EH (cell line): ENCODE measurements around the gene FRMD1.

ENCODE experiments used
- DNase-seq: peaks from one replicate; pipeline ENCODE4 v3.0.0-alpha.2; 2015; ENCODE audit warnings: low read depth

The FRMD1 gene

DNA sequence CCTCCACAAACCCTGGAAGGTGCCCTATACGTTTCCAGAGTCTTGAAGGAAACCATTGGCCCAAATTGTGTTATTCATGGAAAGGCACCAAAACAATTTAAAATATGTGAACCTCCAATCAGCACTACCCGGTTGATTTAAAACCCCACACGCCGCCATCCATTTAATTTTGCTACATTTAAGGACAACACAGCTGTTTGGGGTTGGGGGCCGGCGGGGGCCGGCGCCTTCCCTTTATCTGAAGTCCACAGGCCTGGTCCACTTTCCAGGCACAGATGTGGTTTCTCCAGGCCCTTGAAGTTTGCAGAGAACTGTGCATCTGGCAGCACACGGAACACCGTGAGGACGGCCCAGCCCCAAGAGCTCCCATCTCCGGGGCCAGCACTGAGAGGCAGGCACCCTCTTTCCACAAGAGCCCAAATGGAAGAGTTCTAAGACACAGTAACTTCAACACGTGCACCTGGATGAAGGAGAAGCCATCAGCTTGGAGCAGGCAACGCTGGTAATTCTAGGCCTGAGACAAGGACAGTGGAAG, 16.8 kb upstream of the FRMD1 start:
- no peak for DNase-seq

DNA sequence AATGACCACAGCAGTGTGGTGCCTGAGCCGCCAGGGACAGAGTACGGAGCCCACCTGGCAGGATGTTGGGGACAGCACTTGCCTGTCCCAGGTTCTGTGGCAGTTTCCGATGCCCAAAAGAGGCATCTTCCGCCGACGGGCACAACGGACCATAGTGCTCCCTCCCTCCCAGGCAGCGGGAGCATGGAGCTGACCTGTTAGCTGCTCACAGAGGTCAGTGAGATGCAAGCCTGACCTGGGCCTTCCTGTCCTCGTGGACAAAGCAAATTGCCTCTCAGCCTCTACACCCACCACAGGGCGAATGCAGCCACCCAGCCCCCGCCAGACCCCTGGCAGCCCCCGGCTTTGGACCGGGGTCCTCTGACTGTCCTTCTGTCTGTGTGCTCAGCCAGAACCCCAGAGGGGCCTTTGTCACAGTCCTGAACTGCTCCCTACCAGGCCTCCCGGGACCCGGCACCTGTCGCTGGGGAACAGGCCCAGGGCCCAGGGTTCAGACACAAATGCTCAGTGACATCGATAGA, 16.2 kb upstream of the FRMD1 start:
- DNase-seq = no peak

DNA sequence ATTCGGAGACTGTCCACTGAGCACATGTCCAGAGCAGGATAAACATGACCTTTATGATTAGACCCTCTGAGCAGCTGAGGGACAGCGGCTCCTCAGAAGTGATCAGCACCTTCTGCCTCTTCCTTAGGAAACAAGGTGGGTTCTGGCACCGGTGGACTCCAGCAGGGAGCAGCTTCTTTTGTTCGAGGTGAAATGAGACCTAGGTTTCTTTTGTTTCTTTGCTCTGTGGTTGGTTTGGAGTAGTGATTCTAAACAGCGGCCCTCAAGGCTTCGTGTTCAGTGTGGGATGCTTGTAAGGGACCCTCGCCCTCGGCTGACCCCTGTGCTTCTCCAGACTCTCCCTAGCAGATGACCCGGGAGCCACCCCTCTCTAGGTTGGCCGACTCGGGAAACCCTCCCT, 14.6 kb upstream of the FRMD1 start:
- DNase-seq = no peak

DNA sequence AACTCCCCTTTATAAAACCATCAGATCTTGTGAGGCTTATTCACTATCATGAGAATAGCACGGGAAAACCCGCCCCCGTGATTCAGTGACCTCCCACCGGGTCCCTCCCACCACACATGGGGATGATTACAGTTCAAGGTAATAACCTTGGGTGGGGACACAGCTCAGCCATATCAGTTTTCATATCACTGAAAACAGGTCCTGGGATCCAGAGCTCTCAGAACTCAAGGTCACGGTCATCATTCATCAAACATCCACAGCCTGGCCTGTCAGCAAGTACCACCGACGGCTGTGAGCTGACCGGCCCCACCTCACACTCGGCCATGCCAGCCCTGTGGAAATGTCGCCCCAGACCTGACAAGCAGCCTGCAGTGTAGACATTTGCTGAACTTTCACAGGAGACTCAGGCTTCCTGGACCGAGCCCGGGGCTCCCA, 14.1 kb upstream of the FRMD1 start:
- no peak for DNase-seq

DNA sequence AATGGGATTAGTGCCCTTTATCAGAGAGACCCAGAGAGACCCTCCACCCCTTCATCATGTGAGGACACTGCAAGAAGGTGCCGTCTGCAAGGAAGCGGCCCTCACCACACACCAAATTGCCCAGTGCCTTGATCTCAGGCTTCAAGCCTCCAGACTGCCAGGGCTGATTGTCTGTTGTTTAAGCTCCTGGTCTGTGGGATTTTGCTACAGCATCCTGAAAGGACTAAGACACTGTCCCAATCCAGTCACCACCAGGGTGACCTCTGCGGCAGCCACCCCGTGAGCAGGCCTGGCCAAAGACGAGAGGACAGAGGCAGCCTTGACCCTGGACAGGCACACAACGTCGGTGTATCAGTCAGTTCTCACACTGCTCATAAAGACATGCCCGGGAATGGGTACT, 13.5 kb upstream of the FRMD1 start:
- DNase-seq = no peak

DNA sequence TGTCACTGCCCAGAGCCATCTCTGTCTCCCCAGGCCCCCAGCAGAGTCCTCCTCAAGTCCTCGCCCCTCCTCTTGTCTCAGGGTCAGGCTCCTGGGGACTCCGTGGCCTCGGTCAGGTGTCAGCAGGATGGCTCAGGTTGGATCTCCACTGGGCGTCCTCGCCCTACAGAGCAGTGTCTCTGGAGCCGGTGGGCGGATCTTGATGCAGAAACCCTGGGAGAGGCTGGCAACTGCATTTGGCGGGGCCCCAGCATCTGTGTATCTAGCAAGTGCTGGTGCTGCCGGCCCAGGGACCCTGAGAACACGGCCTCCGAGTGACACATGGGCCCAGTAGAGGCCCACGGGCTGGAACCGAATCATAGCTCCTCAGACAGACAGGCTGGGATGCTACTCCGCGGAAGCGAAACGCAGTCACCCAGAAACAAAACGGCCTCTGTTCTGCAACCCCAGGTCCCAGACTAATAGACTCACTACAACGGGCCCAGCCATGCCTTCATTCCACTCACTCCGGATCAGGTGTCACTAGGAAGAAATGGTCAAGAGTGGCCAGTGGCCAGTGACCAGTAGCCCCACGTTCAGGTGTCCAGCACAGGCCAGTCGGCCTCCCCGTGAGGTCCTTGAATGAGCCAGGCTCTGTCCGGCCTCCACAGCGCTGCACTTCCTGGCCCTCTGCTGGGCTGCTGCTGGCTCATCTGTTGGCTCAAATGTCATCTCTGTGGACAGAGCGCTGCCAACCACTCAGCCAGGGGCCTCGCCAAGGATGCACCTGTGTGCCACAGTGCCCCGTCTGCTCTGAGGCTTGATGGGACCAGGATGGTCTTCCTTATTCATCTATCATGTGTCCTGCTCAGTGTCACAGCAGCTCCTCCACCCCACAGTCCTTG, 12.6 kb upstream of the FRMD1 start:
- DNase-seq = no peak

DNA sequence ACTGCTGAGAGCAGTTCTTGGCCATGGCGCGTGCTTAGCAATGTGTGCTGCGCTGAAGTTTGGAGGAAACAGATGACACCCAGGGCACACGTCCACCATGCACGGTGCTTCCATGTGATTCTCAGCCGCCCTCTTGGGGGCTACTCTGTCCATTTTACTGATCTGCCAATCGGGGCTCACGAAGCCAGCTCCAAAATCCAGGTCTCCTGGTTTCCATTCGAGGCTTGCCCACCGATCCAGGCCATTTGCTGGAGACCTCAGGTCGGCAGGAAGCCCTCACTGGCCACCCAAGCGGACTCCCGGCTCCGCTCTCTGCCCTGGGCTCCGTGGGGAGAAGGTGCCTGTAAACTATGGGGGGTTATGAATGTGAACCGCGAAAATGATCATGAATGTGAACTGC, 11.7 kb upstream of the FRMD1 start:
- DNase-seq = no peak

DNA sequence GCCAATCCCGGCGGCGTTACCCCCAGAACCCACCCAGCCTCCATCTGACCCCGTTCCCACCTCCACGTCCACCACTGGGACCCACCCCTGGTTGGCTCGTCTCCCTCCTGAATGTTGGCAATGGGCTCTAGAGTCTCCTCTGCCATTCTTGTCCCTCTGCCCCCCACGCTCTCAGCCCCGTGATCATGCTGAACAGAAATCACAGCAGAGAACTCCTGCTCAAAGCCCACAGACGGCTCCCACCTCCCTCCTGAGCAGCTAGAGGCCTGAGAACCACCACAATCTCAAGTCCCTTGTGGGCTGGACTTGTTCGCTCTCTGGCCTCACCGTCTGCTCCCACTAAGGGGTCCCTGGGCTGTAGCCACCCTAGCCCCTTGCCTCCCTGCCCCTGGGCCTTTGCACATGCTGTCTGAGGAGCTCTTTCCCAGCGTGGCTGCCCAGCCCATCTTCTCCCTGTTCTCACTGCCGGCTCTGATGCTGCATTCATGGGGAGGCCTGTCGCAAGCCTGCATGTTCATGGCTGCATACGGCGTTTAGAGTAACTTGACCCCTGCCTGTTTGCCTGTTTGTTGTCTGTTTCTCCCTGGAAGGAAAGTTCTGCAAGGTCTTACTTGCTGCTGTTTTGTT, 11.2 kb upstream of the FRMD1 start:
- no peak for DNase-seq

DNA sequence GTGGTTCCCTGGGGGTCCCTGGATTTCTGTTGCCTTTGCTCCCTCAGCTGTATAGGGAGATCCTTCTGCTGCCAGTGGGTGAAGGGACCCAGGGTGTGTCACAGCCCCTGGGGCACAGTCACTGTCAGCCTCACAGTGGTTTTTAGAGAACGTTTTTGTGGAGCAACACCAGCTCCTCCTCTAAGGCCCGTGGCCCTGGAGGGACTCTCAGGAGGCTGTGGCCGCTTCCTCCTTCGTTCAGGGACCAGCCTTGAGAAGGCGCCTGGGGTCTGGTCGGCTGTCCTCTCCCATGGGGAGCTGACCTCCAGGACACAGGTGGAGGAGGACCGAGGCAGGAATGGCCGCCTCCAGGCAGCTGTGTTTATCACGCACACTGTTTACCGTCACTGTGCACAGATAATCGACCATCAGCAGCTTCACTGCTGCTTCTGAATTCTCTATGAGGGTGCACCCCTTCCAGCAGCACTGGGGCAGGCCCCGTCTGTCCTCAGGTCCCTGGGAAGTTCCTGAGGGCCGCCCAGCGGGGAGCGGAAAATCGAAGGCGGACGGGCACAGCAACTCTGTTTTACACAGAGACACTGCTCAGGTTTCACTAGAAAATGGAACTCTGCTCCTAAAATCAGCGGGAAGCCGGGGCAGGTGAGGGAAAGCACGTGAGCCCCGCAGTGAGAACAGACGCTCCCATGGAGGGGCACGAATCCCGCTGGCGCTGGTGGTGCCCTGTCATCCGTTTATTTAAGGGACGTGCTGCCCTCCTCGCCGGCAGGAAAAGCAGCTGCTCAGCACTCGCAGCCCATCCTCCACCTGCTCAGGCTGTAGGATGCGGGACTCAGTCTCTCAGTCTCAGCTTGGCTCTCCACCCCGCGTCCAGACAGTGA, 10.4 kb upstream of the FRMD1 start:
- DNase-seq = no peak

DNA sequence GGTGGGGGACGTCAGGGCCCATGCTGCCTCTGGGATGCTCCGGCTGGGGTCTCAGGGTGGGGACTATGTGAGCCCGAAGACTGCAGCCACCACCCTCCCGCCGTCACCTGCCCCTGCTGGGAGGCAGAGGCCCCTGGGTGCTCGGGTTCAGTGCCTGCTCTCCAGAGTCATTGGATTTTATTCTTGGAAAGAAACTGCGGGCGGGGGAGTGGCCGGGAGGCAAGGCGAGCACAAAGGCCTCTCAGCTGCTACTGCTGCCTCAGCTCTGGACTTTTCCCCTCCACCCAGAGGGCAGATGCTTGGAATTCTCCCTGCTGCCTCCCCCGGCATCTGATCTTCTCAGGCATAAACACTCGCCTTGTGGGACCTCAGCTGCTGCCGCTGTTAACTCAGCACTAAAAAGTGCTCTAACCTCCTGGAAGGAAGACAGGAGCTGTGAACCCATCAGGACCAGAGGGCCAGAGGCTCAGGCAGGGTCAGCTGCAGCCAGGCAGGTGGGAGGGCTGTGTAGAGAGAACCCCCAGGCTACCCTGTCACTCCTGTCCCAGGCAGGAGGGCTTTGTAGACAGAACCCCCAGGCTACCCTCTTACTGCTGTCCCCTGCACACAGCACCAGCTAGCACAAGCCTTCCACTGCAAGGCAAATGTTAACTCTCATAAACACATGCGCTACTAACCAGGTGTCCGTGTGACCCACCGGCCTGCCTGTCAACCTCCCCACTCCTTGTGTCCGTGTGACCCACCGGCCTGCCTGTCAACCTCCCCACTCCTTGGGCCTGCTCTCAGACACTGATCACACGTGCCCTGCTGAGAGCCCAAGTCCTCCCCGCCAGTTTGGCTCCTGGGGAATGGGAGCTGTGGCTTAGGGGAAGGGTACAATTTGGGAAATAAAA, 9.4 kb upstream of the FRMD1 start:
- peak; percentile 50 for DNase-seq

DNA sequence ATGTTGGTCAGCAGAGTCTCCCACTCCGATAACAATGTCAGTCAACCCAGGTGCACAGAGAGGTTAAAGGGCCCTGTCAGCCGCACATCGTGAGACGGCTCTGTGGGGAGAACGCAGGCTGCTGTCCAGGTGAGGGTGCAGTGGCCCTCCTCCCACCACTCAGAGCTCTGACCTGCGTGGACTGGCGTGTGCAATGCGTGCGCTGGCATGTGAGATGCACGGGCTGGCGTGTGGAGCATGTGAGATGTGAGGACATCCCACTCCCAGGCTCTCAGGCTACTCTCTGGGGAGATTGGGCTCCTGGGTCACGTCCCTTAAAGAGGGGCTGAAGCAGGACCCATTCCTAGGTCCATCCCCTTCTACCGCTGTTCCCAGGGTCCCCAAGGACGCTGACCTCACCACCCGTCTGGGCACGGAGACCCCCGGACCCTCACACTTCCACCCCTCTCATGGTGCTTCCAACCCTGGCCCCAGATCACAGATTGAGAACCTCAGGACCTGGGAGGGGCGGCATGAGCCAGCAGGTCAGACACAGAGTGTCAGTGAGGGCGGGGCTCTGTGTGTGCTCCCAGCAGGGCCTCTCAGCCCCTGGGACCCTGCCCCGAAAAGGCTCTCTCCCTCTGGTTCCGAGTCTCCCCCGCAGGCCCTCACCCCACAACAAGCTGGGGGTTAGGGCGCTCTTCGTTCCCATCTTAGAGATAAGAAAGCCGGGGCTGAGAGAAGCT, 8.6 kb upstream of the FRMD1 start:
- DNase-seq = no peak

DNA sequence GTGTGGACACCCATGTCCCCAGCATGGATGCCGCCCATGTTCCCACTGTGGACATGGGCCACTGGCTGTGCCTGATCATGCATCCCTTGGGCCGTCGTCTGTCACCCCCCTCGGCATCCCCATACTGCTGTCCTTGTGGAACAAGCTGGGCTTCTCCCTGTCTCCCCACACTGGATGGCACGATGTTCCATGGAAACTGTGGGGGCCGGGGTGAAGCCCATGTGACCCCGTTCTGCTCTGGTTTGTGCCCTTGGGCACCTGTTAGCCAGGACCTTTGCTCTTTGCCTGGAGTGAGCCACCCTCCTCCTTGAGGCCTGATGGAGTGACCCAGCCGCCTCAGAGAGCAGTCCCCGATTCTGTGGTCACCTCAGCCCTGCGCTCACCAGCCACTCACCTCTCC, 7.6 kb upstream of the FRMD1 start:
- no peak for DNase-seq

DNA sequence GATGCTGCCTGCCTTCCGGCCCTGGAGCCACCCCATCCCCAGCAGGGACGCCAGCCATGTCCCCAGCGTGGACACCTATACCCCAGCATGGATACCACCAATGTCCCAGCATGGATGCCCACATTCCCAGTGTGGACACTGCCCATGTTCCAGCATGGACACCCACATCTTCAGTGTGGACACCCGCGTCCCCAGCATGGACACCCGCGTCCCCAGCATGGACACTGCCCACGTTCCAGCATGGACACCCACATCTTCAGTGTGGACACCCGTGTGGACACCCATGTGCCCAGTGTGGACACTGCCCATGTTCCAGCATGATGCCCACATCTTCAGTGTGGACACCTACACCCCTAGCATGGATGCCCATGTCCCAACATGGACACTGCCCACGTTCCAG, 7.1 kb upstream of the FRMD1 start:
- no peak for DNase-seq

DNA sequence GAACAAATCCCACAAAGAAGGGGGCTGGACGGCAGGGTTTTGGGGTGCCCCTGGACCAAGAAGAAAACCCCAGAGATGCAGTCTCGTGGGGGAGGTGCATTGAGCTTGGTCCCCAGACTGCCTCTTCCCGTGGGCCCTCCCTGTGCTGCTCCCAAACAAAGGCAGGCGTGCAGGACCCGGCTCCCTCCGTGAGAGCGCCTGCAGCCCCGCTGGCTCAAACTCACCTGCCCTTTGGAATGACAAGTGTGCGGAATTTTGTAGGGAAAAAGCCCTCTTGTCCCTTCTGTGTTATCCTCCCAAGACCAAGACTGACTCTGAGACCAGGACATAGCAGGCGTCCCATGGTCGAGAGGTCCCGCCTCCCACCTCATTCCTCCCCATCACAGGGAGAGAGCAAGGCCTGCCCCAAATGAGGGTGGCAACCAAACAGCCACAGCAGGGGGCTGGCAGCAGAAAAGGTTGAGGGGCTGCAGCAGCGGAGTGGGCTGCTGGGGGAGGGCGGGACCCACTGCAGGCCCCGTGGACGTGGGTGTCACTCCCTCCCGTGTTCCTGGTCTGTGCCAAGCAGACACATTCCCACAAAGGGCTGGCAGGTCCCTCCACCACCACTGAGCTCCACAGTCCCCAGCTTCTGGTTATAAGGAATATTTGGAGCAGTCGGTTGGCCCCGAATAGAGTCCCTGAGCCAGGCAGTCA, 5.6 kb upstream of the FRMD1 start:
- DNase-seq = no peak

DNA sequence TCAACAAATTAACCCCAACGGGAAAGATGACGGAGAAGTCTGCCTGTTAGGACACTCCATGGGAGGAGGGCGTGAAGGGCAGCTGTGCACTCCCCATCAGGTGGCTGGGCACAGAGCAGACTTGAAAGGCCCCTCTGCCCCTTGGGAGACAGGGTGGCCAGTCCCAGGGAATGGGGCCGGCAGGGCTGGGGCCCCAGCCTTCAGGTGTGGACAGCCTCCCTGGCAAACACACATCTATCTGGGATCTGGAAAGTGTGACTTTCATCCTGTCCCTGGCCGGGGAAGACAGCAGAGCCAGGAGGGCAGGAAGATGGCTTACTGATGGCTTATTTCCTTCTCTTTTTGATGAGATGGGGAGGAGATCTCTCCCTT, 4.5 kb upstream of the FRMD1 start:
- DNase-seq = no peak

DNA sequence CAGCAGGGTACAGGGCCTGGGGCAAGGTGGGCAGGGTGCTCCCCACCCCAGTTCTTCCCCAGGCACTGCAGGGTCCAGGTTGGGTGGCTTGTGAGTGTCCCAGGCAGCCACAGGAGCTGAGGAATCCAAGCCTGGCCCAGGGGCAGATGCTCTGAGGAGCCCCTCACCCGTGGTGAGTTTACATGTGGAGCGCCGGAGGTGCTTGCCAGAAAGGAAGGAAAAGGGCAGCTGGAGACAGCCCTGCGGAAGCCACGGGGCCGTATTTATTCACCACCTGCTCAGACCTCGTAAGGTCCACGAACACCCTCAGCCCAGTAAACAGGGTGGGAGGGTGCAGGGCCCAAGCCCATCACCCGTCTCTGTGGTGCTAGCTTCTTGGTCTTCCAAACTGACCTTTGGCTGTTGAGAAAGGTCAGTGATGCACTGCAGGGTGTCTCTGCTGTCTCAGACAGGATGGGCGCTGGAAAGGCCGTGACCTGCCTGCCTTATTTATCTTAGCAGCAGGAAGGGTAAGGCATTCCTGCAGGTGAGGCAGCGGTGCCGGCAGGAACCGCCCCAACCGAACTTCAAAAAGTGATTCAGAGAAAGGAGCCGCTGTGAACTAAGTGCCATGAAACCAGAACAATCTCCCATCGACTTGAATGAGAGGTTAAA, 4.0 kb upstream of the FRMD1 start:
- no peak for DNase-seq

DNA sequence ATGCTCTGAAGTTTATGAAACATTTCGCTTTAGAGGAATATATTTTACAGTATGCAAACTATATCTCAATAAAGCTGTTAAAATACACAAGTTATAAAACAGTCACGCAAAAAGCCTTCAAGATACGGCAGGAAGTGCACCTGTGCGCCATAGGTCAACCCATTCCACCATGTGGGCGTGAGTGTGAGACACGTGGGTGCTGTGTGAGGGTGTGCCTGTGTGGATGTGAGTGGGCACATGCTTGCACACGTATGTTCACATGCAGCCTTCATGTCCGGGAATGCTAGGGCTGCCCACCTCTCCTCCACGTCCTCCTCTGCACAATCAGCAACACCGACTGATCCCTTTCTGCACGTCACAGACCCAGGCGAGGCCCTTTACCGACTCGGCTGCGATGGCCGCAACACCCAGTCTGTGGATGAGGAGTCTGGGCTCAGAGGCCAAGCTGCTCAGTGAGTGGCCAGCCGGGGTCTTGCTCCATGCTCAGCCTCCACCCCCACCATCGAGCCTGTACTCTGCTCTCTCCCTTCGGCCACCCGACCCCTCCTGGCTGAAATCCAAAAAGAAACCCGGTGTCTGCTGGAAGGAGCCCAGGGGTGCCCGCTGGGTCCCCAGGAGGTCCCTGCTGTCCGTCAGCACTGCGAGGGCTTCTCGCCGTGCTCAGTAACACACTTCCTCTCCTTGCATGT, 3.0 kb upstream of the FRMD1 start:
- DNase-seq = no peak

DNA sequence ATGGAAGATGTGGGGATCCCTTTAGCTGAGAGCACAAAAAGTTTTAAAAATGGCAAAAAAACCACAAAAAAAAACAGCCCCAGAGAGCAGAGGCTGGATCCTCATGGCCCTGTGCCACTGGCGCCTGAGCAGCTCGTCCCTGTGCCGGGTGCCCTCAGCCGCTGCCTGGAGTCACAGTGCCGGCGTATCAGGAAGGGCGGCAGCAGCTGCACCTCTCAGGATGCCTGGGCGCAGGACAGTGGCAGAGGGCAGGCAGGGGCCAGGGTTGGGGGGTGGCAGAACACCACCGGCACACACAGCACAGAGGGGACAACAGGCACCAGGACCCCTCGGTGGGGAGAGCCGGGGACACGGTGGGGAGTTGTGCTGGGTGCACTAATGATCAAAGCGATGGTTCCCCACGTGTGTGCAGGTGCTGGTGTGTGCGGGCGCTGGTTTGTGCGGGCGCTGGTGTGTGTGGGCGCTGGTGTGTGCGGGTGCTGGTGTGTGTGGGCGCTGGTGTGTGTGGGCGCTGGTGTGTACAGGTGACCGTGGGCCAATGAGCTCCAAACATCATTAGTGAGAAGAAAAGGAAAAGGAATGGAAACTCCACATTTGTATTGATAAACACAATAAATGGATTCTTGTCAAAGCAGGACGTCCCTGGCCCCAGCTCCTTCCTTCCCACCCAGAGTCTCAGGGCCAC, 1.5 kb upstream of the FRMD1 start:
- no peak for DNase-seq
